ENCODE results near the gene SS18L1. TPM values are rescaled to one million over a fixed set of nuclear protein-coding genes. Genes with fewer than 3 reads are reported as not detected.

Gene SS18L1
- total RNA-seq, 4 donors from 2014 or later, result 6.8 to 12.3 (median 11.1) TPM

GRCh38 chr20:62222266-62222850, 78.8 kb downstream of the SS18L1 start:
- no peak overlapping the region for H3K4me3 ChIP-seq
- no peak overlapping the region for H3K27ac ChIP-seq
- no peak for ATAC-seq
- H3K4me1 ChIP-seq, result peaks cover 0 to 27% (median 8%) of the 10 kb centered on the region in 3 donors
- H3K36me3 ChIP-seq, result no peaks in the 10 kb centered on the region
- no peak for TF ChIP-seq POLR2A (IDR thresholded peaks at IDR 0.05)
- TF ChIP-seq POLR2AphosphoS5 (IDR thresholded peaks at IDR 0.05), result no peak
- no peak for TF ChIP-seq EP300 (IDR thresholded peaks at IDR 0.05)
- TF ChIP-seq CTCF (IDR thresholded peaks at IDR 0.05), result no peak
- H3K9me3 ChIP-seq, result no peaks in the 10 kb centered on the region
- peaks cover 100% of the 10 kb centered on the region for H3K27me3 ChIP-seq
- no CpG with 5 or more reads among the region's 18 CpGs for WGBS, 2 donors (ENCODE audit: low coverage in 1 of 2)

GRCh38 chr20:62222972-62223371, 79.4 kb downstream of the SS18L1 start:
- TF ChIP-seq POLR2AphosphoS5 (IDR thresholded peaks at IDR 0.05), result no peak
- TF ChIP-seq CTCF (IDR thresholded peaks at IDR 0.05), result no peak
- no peak for TF ChIP-seq EP300 (IDR thresholded peaks at IDR 0.05)
- no peak for TF ChIP-seq POLR2A (IDR thresholded peaks at IDR 0.05)
- no peak overlapping the region for H3K27ac ChIP-seq
- H3K36me3 ChIP-seq, result no peaks in the 10 kb centered on the region
- ATAC-seq, result no peak
- no CpG with 5 or more reads among the region's 13 CpGs for WGBS, 2 donors (ENCODE audit: low coverage in 1 of 2)
- peaks cover 0 to 27% (median 8%) of the 10 kb centered on the region in 3 donors for H3K4me1 ChIP-seq
- H3K4me3 ChIP-seq, result no peak overlapping the region
- peaks cover 100% of the 10 kb centered on the region for H3K27me3 ChIP-seq
- H3K9me3 ChIP-seq, result no peaks in the 10 kb centered on the region

- H3K4me1 ChIP-seq, result peaks cover 0 to 27% (median 8%) of the 10 kb centered on the region in 3 donors
- no peak overlapping the region for H3K4me3 ChIP-seq
- no peaks in the 10 kb centered on the region for H3K9me3 ChIP-seq
- no peak overlapping the region for H3K27ac ChIP-seq
- no peak for ATAC-seq
- TF ChIP-seq CTCF (IDR thresholded peaks at IDR 0.05) (no peak), POLR2AphosphoS5 (IDR thresholded peaks at IDR 0.05) (no peak), EP300 (IDR thresholded peaks at IDR 0.05) (no peak), POLR2A (IDR thresholded peaks at IDR 0.05) (no peak)
- peaks cover 100% of the 10 kb centered on the region for H3K27me3 ChIP-seq
- 73% methylated on average over 3 of the region's 9 CpGs; no CpG with 5 or more reads in 1 of the 2 donors for WGBS, 2 donors (ENCODE audit: low coverage in 1 of 2)
- no peaks in the 10 kb centered on the region for H3K36me3 ChIP-seq
Measured at GRCh38 chr20:62223571-62223970, 80.0 kb downstream of the SS18L1 start.

GRCh38 chr20:62224113-62224855, 80.7 kb downstream of the SS18L1 start:
- no peaks in the 10 kb centered on the region for H3K9me3 ChIP-seq
- H3K27me3 ChIP-seq, result peaks cover 100% of the 10 kb centered on the region
- no peak overlapping the region for H3K27ac ChIP-seq
- WGBS, 2 donors (ENCODE audit: low coverage in 1 of 2), result 50 to 62% methylated on average over 8 to 10 of the region's 21 CpGs
- H3K36me3 ChIP-seq, result no peaks in the 10 kb centered on the region
- no peak for ATAC-seq
- H3K4me3 ChIP-seq, result no peak overlapping the region
- TF ChIP-seq CTCF (IDR thresholded peaks at IDR 0.05) (no peak), EP300 (IDR thresholded peaks at IDR 0.05) (no peak), POLR2AphosphoS5 (IDR thresholded peaks at IDR 0.05) (no peak), POLR2A (IDR thresholded peaks at IDR 0.05) (no peak)
- peaks cover 0 to 22% (median 7%) of the 10 kb centered on the region in 3 donors for H3K4me1 ChIP-seq
